Activated CD4-positive, CD25-positive, alpha-beta regulatory T cell treated with anti-CD3 and anti-CD28 coated beads, Interleukin-2, amount 50 U/mL, for 24 hours (primary cell): Measurements from ENCODE around the gene MYO7A.
A peak's percentile ranks its signal among the peaks of the same experiment; 100 is the strongest.

Experiments
- ATAC-seq, 2 donors: fragments of 150-1000 bp; cut with Tn5 transposase; one replicate each; pipeline ENCODE4 v1.10.0; 2021; ENCODE audit warnings: mild to moderate bottlenecking in 1 of 2, moderate library complexity in 1 of 2

The MYO7A gene

GRCh38 chr11:77112641-77113381 lies 15.2 kb upstream of the MYO7A start:
- ATAC-seq: no peak

- ATAC-seq: no peak
These were observed 14.5 kb upstream of the MYO7A start for GRCh38 chr11:77113382-77114088.

GRCh38 chr11:77114089-77114463 lies 14.0 kb upstream of the MYO7A start:
- no peak for ATAC-seq

- ATAC-seq: no peak
These were observed 12.8 kb upstream of the MYO7A start for GRCh38 chr11:77115181-77115611.

- no peak for ATAC-seq
These were observed 12.1 kb upstream of the MYO7A start for GRCh38 chr11:77115956-77116355.

- no peak for ATAC-seq
These were observed 10.6 kb upstream of the MYO7A start for GRCh38 chr11:77117492-77117891.

- no peak for ATAC-seq
These were observed 10.0 kb upstream of the MYO7A start for GRCh38 chr11:77118086-77118485.

GRCh38 chr11:77118971-77119370 lies 9.1 kb upstream of the MYO7A start:
- no peak for ATAC-seq

- ATAC-seq: no peak
These were observed 8.5 kb upstream of the MYO7A start for GRCh38 chr11:77119531-77119936.

- ATAC-seq: no peak
These were observed 7.5 kb upstream of the MYO7A start for GRCh38 chr11:77120571-77120970.

- no peak for ATAC-seq
These were observed 6.9 kb upstream of the MYO7A start for GRCh38 chr11:77121096-77121640.

- ATAC-seq: no peak
These were observed 6.0 kb upstream of the MYO7A start for GRCh38 chr11:77121876-77122575.

GRCh38 chr11:77122576-77123212 lies 5.4 kb upstream of the MYO7A start:
- no peak for ATAC-seq

- no peak for ATAC-seq
These were observed 4.5 kb upstream of the MYO7A start for GRCh38 chr11:77123591-77123990.

- ATAC-seq: no peak
These were observed 4.0 kb upstream of the MYO7A start for GRCh38 chr11:77124041-77124440.

- no peak for ATAC-seq
These were observed 3.6 kb upstream of the MYO7A start for GRCh38 chr11:77124488-77124887.

GRCh38 chr11:77125191-77125590 lies 2.9 kb upstream of the MYO7A start:
- no peak for ATAC-seq

GRCh38 chr11:77125695-77126094 lies 2.4 kb upstream of the MYO7A start:
- ATAC-seq: no peak

GRCh38 chr11:77126156-77126775 lies 1.8 kb upstream of the MYO7A start:
- ATAC-seq: no peak

GRCh38 chr11:77126861-77127234 lies 1.2 kb upstream of the MYO7A start:
- no peak for ATAC-seq

GRCh38 chr11:77127235-77127911 lies 673 bp upstream of the MYO7A start:
- peak; percentile 60 to 69 for ATAC-seq
